Fibroblast of skin of back (primary cell): Measurements from ENCODE around the gene UMAD1.

ENCODE experiments used
- DNase-seq: peaks from one replicate; pipeline ENCODE4 v3.0.0-alpha.2; 2013

Gene UMAD1

GRCh38 chr7:7693881-7694280 lies 53.3 kb downstream of the UMAD1 start:
- DNase-seq, result peak; percentile 94

DNA sequence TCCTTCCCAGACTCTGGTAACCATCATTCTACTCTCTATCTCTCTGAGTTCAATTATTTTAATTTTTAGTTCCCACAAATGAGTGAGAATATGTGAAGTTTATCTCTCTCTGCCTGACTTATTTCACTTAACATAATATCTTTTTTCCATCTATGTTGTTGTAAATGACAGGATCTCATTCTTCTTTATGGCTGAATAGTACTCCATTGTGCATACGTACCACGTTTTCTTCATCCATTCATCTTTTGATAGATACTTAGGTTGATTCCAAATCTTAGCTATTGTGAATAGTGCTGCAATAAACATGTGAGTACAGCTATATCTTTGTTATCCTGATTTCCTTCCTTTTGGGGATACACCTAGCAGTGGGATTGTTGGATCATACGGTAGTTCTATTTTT lies 54.0 kb downstream of the UMAD1 start:
- no peak for DNase-seq

- no peak for DNase-seq
Observed at GRCh38 chr7:7695111-7695817, 54.7 kb downstream of the UMAD1 start.

DNA sequence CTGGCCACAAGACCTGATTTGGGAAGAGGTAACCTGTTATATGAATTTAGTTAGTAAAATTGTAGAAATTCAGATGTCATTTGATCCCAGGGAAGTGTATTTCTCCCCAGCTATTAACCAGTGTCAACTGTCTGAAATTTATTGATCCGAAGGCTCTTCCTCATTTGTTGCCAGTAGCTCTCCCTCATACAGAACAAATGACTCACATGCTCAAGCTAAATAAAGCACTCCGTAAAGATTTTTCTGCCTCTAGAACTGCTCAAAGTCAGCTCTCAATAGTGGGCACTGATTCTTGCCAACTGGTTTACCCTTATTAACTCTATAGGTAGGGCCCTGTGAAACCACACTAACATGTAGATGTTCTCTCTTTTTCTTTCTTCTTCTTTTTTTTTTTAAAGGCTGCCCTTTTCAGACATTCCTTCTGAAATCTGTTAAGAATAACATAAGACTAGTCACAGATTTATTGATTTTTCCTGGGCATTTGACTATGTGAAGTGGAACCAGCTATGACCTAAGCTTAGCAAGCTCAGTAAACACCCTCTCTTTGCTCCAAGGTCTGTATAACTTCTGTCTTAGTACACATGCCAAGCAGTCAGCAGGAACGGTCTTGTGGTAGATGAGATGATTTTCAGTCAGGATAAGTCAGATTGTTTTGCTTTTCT lies 56.0 kb downstream of the UMAD1 start:
- DNase-seq, result peak; percentile 49

- no peak for DNase-seq
Observed at GRCh38 chr7:7698930-7699329, 58.4 kb downstream of the UMAD1 start.

DNA sequence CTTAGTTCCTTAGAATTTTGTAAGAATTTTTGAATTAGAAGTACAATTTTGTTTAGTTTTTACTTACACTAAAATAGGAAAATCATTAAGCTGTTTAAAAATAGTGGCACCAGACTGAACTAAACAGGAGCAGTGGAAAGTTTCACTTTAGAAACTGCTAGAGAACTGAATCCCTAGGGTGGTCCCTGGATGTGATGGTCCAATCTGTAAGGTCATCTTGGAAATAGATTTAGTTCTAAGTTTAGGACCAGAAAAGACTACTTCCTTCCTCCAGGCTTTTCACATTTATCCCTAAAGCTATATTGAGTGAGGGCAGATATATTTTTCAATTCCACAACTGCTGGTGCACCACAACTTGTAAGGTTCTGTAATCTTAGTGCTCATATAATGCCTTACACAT lies 58.8 kb downstream of the UMAD1 start:
- no peak for DNase-seq

DNA sequence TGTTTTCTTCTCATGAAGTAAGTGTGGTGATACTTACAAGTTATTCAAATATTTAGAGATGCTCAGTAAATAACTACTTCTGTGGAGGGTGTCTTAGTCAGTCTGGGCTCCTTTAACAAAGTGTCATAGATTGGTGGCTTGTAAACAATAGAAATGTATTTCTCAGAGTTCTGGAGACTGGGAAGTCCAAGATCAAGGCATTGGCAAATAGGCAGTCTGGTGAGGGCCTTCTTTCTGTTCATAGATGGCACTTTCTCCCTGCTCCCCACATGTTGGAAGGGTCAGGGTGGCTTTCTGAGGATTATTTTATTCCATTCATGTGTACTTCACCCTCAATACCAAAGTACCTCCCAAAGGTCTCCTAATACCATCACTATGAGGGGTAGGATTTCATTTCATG lies 59.4 kb downstream of the UMAD1 start:
- no peak for DNase-seq

- DNase-seq, result no peak
Observed at GRCh38 chr7:7701527-7701926, 61.0 kb downstream of the UMAD1 start.

GRCh38 chr7:7702826-7703225 lies 62.3 kb downstream of the UMAD1 start:
- no peak for DNase-seq

GRCh38 chr7:7703427-7703826 lies 62.9 kb downstream of the UMAD1 start:
- DNase-seq, result no peak

DNA sequence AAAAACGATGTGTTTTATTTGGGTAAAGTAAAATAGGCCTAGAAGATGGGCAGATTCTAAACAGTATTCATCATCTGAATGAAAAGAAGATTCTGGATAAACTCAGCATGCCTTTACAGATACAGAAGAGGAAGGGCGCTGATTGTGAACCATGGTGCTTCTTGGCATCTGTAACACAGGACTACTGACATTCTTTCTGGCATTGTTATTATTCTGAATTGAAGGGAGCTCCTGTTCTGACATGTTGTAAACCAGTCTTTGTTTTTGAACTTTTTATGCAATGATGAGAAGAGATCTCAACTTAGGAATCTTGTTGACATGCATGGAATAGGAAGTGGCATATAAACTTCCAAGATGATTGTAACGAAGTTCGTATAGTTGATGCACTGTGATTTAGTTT lies 64.3 kb downstream of the UMAD1 start:
- DNase-seq, result no peak

- no peak for DNase-seq
Observed at GRCh38 chr7:7705318-7705717, 64.8 kb downstream of the UMAD1 start.

DNA sequence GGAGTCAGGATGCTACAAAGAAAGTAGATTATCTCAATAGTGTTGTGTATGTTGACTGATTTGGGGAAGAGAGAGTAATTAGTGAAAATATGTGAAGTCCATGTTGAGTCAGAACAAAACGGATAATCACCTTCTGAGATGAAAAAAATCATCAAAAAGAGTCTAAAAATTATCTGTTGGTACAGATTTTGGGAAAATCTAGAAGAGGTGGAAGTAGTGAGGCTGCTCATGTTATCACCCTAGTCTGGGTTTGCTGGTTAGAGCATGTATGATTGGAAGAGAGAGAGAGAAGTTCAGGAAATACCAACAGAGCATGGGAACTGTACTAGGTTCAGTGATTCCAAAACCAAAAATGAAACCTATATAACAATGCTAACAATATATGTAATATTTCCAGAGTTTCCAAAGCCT lies 65.6 kb downstream of the UMAD1 start:
- no peak for DNase-seq

DNA sequence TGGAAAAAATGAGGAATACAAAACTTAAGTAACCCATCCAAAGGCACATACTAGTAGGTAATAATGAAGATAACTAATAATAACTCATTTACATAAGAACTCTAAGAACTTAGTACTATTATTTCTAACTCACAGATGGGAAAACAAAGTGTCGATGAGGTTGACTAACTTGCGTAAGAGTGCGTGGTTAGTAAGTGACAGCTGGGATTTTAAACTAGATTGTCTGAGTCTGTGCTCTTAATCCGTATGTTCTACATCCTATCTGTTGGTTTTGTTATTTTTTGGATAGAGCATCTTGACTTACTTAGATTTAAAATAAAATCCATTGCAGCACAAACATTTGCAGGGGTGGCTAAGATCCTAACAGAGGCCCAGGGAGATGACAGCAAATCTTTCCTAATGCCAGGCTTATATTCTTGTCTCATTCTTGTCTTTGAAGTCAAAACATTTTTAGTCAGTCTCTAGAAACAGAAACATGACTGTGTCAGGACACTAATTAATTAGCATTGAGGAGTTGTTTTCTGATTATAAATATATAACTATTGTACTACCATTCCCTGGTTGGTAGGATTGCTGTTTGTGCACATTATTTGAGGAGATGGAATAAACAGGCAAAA lies 66.1 kb downstream of the UMAD1 start:
- no peak for DNase-seq

- no peak for DNase-seq
Observed at GRCh38 chr7:7707246-7707645, 66.7 kb downstream of the UMAD1 start.

DNA sequence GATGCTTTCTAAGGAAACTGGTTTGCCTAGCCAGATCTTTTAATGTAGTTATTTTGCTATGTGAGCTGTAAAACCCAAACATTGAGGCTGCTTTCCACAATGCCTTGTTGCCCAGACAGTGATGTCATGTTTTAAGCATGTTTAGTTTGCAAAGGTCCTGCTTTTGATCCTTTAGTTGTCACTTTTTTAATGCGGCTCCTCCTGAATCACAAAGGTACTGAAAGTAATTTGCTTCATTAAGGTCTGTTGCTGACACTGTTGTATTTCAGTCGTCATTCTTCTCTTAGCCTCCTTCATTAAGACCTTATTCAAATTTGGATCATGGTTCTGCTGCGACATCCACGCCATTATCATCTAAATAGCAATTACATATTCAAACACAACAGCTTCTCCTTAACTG lies 67.3 kb downstream of the UMAD1 start:
- DNase-seq, result peak; percentile 35

DNA sequence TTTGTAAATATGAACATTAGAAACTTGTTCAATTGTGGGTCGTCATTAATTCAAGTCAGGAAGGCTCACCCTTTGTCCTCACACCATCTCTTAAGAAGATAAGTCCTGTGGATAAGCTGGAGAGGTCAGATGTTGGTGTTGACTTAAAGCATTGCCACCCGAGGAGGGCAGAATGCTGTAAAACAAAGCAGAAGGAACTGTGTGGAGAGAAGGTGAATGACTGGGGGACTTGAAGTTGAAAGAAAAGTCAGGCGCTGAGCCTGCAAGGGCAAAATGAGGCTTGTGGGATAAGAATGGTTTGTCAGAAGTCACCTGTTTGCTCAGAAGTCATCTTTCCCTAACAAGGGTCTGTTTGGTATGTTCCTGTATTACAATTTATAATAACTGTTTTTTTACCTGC lies 68.7 kb downstream of the UMAD1 start:
- no peak for DNase-seq

DNA sequence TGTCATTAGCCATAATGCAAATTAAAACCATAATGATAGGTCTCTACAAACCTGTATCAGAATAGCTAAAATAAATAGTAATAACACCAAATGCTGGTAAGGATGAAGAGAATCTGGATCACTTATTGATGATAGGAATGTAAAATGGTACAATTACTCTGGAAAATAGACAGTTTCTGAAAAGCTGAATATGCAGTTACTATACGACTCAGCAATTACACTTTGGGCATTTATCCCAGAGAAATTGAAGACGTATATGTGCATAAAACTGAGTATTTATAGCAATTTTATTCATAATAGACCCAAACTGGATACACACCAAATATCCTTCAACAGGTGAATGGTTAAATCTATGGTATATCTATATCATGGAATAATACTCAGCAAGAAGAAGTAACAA lies 69.9 kb downstream of the UMAD1 start:
- no peak for DNase-seq

GRCh38 chr7:7713730-7714129 lies 73.2 kb downstream of the UMAD1 start:
- DNase-seq, result no peak

GRCh38 chr7:7718492-7718891 lies 77.9 kb downstream of the UMAD1 start, which contains the start of gene RPA3:
RPA3 (minus strand) TSS chr7:7718607; CDS start chr7:7640418, 78,189 bp downstream.
- no peak for DNase-seq

DNA sequence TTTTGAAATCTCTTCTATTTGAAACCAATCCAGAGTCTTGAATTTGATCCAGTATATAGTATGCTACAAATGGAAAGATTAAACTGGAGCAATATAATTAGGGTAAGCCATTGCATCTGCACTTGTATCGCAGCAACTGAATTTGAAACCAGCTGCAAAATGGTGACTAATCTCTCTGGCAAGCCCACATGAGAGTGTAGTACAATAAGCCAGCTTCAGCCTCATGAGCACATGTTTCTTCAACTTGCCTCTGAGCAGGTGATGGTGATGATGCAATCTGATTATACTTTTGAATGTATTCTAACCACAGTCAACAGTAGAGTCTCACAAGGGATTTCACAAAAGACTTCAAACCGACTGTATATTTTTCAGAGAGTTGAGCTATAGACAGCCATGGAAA lies 78.7 kb downstream of the UMAD1 start:
- peak; percentile 26 for DNase-seq

GRCh38 chr7:7720193-7720592 lies 79.6 kb downstream of the UMAD1 start:
- no peak for DNase-seq

DNA sequence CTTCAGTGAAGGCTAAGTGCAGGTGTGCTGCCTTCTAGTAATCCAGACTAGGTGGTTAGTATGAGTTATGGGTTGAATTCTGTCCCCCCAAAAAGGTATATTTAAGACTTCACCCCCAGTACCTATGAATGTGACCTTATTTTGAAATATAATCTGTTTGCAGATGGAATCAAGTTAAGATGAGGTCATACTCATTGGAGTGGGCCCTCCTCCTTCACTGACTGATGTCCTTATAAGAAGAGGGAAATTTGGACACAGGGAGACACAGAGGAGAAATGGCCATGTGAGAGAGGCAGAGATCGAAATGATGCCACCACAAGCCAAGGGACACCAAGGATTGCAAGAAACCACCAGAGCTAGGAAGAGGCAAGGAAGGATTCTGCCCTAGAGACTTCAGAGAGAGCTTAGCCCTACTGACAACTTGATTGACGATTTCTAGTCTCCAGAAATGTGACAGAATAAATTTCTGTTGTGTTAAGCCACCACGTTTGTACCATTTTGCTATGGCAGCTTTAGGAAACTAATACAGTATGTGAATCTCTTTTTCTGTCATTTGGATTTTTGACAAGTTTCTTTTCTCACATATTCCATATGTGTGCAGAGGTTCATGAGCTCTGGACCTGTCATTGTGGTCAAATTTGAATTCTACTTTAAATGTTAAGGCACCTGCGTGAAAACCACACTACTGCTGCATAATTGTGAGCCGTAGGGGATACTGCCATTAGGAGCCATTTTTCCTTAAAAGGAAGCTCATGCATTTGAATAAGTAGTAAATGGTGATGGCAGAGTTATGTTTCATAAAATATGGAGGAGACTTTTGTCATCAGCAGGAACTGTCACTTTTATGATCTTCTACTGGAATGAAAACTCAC lies 80.4 kb downstream of the UMAD1 start:
- DNase-seq, result no peak
